ENCODE measurements around the gene MAPK8.

The MAPK8 gene

GRCh38 chr10:48332166-48332870, 25.8 kb downstream of the MAPK8 start:
- Histone ChIP-seq H2AFZ (ENCODE audit: low read length) (no peak overlapping the region), H3K9me2 (replicated peaks; ENCODE audit: insufficient read depth, low read length) (no peaks in the 10 kb centered on the region), H3K36me3 (replicated peaks; ENCODE audit: insufficient read depth, low read length) (no peaks in the 10 kb centered on the region), H3K4me1 (ENCODE audit: low read length) (no peaks in the 10 kb centered on the region), H3K27me3 (replicated peaks; ENCODE audit: insufficient read depth, low read length) (no peaks in the 10 kb centered on the region), H3F3A (ENCODE audit: insufficient read depth, low read length) (no peaks in the 10 kb centered on the region), H3K4me2 (ENCODE audit: low read depth, low read length) (no peak overlapping the region), H4K20me1 (ENCODE audit: insufficient read depth, low read length) (no peaks in the 10 kb centered on the region), H3K79me2 (ENCODE audit: low read length) (no peaks in the 10 kb centered on the region), H3K9me3 (replicated peaks; ENCODE audit: insufficient read depth, low read length) (no peaks in the 10 kb centered on the region), H3K27ac (ENCODE audit: low read length) (no peak overlapping the region), H3K9ac (ENCODE audit: low read length) (no peak overlapping the region), H3K4me3 (ENCODE audit: low read length) (no peak overlapping the region)
- no peak for DNase-seq
- TF ChIP-seq EZH2 (optimal IDR thresholded peaks at IDR 0.05; ENCODE audit: low read depth, low read length) (no peak), CTCF (IDR thresholded peaks at IDR 0.05; ENCODE audit: low read length) (no peak), EZH2phosphoT487 (IDR thresholded peaks at IDR 0.05; ENCODE audit: low read length) (no peak)

GRCh38 chr10:48332871-48333216, 26.4 kb downstream of the MAPK8 start:
- Histone ChIP-seq H4K20me1 (ENCODE audit: insufficient read depth, low read length) (no peaks in the 10 kb centered on the region), H3K9me3 (replicated peaks; ENCODE audit: insufficient read depth, low read length) (no peaks in the 10 kb centered on the region), H3K9me2 (replicated peaks; ENCODE audit: insufficient read depth, low read length) (no peaks in the 10 kb centered on the region), H3K4me2 (ENCODE audit: low read depth, low read length) (no peak overlapping the region), H3K79me2 (ENCODE audit: low read length) (no peaks in the 10 kb centered on the region), H3K4me3 (ENCODE audit: low read length) (no peak overlapping the region), H3K27ac (ENCODE audit: low read length) (no peak overlapping the region), H3K36me3 (replicated peaks; ENCODE audit: insufficient read depth, low read length) (no peaks in the 10 kb centered on the region), H3K9ac (ENCODE audit: low read length) (no peak overlapping the region), H3F3A (ENCODE audit: insufficient read depth, low read length) (no peaks in the 10 kb centered on the region), H3K27me3 (replicated peaks; ENCODE audit: insufficient read depth, low read length) (no peaks in the 10 kb centered on the region), H2AFZ (ENCODE audit: low read length) (no peak overlapping the region), H3K4me1 (ENCODE audit: low read length) (no peaks in the 10 kb centered on the region)
- DNase-seq = no peak
- no peak for TF ChIP-seq CTCF (IDR thresholded peaks at IDR 0.05; ENCODE audit: low read length)
- no peak for TF ChIP-seq EZH2 (optimal IDR thresholded peaks at IDR 0.05; ENCODE audit: low read depth, low read length)
- no peak for TF ChIP-seq EZH2phosphoT487 (IDR thresholded peaks at IDR 0.05; ENCODE audit: low read length)

- Histone ChIP-seq H3K4me3 (ENCODE audit: low read length) (no peak overlapping the region), H4K20me1 (ENCODE audit: insufficient read depth, low read length) (no peaks in the 10 kb centered on the region), H2AFZ (ENCODE audit: low read length) (no peak overlapping the region), H3K79me2 (ENCODE audit: low read length) (no peaks in the 10 kb centered on the region), H3K4me1 (ENCODE audit: low read length) (no peaks in the 10 kb centered on the region), H3K27me3 (replicated peaks; ENCODE audit: insufficient read depth, low read length) (no peaks in the 10 kb centered on the region), H3K9me2 (replicated peaks; ENCODE audit: insufficient read depth, low read length) (no peaks in the 10 kb centered on the region; the same call in 1 of the 2 replicates), H3K27ac (ENCODE audit: low read length) (no peak overlapping the region), H3K9me3 (replicated peaks; ENCODE audit: insufficient read depth, low read length) (no peaks in the 10 kb centered on the region), H3F3A (ENCODE audit: insufficient read depth, low read length) (no peaks in the 10 kb centered on the region), H3K36me3 (replicated peaks; ENCODE audit: insufficient read depth, low read length) (no peaks in the 10 kb centered on the region), H3K9ac (ENCODE audit: low read length) (no peak overlapping the region), H3K4me2 (ENCODE audit: low read depth, low read length) (no peak overlapping the region)
- DNase-seq = no peak
- TF ChIP-seq EZH2 (optimal IDR thresholded peaks at IDR 0.05; ENCODE audit: low read depth, low read length) (no peak), EZH2phosphoT487 (IDR thresholded peaks at IDR 0.05; ENCODE audit: low read length) (no peak), CTCF (IDR thresholded peaks at IDR 0.05; ENCODE audit: low read length) (no peak)
Measured at GRCh38 chr10:48333856-48334255, 27.4 kb downstream of the MAPK8 start.

Data from MM.1S (cell line).